Stomach (tissue), 4 donors: ENCODE results near the gene PCDH9.

Experiments used
- CTCF ChIP-seq, 7 experiments: fragments of 450-650 bp in 4 of 7; fragments of 200-600 bp in 3 of 7; sonication (generic) in 3 of 7; IDR thresholded peaks; one replicate each; pipeline ENCODE4 v1.5.1; 2016 to 2019; ENCODE audit warnings: antibody characterized with exemption in 7 of 7, control low read depth in 2 of 7, mild to moderate bottlenecking in 1 of 7
- EP300 ChIP-seq: sonication (generic); formaldehyde crosslinking; IDR thresholded peaks from one replicate; pipeline ENCODE4 v1.6.1; 2017; ENCODE audit warnings: antibody characterized with exemption
- POLR2A ChIP-seq, 4 donors: fragments of 450-650 bp; IDR thresholded peaks; one replicate each; pipeline ENCODE4 v1.6.1; 2016; ENCODE audit warnings: antibody characterized with exemption in 4 of 4, control low read depth in 2 of 4, mild to moderate bottlenecking in 1 of 4, moderate library complexity in 1 of 4
- POLR2AphosphoS5 ChIP-seq, 3 donors: sonication (generic); formaldehyde crosslinking; IDR thresholded peaks; one replicate each; pipeline ENCODE4 v1.6.1; 2016; ENCODE audit warnings: antibody characterized with exemption in 3 of 3

- TF ChIP-seq CTCF (IDR thresholded peaks at IDR 0.05) = no peak
- no peak for TF ChIP-seq EP300
- TF ChIP-seq POLR2A (IDR thresholded peaks at IDR 0.05) = no peak
- TF ChIP-seq POLR2AphosphoS5 (IDR thresholded peaks at IDR 0.05) = no peak
Observed at GRCh38 chr13:66886264-66886663, 343.9 kb downstream of the PCDH9 start.
